Activated naive CD4-positive, alpha-beta T cell treated with anti-CD3 and anti-CD28 coated beads, Interleukin-2, amount 50 U/mL, for 16 hours (primary cell): ENCODE data around the gene JAKMIP3.
A peak's percentile ranks its signal among the peaks of the same experiment; 100 is the strongest.

Source experiments
- DNase-seq: peaks from one replicate; pipeline ENCODE4 v3.0.0-alpha.2; 2020

Gene JAKMIP3

DNA sequence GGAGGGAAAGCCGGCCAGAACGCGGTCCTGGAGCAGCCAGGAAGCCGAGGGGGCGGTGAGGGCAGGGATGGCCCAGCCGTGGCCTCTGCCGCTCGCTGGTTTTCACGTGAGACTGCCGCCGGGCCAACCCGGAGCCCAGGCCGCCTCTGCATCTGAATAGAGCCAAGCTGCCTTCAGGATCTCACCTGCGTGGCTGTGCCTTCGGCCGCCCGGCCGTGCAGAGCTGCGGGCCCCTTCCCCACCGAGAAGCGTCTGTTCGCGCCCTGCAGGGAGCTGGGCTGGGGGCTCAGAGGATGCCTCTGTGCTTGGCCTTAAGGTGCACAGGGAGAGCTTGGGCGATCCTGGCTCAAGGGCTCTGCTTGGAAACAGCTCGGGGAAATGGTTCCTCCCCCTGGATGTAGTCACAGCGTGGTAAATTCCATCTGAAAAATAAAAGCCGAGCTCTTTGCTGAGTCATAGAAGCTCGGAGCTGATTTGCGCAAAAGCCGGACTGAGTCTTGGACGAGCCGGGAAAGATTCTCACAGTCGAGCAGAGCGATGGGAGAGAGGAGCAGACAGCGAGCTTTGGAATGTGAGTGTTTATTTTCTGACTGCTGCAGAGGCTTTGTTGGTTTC, at the start of gene JAKMIP3:
TSS of gene JAKMIP3 (plus strand) at position 456 of the 615 bp plus-strand sequence. CDS start 38,863 bp downstream, outside the sequence.
- no peak for DNase-seq

DNA sequence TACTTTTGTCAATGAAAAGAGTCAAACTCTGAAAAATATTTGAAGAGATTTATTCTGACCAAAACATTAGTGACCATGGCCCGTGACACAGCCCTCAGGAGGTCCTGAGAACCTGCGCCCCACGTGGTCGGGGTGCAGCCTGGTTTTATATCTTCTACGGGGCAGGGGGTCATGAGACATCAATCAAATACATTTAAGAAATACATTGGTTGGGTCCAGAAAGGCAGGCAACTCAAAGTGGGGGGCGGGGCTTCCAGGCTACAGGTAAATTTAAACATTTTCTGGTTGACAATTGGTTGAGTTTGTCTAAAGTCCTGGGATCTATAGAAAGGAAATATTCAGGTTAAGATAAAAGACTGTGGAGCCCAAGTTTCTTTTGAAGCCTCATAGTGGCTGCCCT, 49.2 kb upstream of the JAKMIP3 start:
- no peak for DNase-seq

DNA sequence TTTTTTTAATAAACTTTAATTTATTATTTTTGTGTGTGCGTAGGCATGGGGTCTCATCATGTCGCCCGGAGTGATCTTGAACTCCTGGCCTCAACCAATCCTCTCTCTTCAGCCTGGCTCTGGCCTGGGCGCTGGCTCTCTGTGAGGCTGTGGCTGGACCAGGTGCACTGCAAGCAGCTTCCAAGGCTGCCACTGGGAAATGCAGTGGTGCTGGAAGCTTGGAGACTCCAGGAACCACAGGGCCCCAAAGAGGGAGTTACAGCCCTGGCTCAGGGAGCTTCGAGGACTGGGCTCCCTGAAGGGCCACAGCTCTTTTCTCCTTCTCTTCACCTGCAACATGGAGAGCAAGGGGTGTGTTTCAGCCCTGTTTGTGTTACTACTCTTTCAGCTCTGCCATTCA, 47.3 kb upstream of the JAKMIP3 start:
- no peak for DNase-seq

DNA sequence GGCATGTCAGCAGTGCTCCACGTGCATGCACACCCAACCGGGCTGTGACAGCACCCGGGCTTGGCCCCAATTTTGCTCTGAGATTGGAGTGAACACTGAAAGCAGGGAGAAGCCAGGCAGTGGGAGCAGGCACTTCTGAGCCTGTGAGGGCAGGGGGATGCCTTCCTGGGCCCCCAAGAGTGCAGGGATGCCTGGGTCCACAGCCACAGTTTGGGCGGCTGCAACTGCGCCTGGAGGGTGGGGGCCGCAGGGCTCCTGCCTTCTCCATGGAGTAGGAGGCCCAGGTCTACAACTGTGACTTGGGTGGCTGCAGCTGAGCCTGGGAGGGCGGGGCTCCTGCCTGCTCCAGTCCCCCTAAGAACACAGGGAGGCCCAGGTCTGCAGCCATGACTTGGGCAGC, 46.4 kb upstream of the JAKMIP3 start:
- no peak for DNase-seq

DNA sequence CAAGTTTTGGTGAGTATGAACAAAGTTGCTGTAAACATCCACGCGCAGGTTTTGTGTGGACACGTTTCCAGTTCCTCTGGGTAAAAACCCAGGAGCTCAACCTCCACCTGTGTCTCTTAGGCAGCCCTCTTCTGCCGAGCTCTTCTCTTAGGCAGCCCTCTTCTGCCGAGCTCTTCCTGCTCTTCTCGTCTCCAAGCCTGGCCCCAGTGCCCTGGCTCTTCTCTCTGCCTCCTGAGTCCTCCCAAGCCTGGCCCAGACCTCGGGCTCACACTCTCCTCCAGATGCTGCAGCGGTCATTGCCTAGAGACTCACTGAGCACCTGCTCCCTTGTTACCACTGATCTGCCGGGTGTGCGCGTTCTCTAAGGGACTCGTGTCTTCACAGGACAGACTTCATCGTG, 45.3 kb upstream of the JAKMIP3 start:
- DNase-seq: no peak

DNA sequence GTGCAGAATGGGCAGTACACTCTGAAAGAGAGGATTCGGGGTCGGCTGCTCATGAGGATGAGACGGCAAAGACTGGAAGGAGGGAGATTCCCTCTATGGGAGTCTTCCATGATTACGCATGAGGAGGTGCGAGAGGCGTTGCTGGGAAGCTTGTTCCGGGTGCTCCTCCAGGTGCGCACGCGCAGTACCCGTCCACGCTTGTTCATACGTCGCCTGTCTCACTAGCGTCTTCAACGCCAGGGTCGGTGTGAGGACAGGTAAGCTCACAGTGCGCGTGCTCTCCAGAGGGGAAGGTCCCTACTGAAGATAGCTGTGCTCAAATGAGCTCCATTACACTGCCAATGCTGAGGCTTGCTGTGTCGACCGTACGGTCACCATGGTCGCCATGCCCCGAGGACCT, 44.7 kb upstream of the JAKMIP3 start:
- DNase-seq: no peak

DNA sequence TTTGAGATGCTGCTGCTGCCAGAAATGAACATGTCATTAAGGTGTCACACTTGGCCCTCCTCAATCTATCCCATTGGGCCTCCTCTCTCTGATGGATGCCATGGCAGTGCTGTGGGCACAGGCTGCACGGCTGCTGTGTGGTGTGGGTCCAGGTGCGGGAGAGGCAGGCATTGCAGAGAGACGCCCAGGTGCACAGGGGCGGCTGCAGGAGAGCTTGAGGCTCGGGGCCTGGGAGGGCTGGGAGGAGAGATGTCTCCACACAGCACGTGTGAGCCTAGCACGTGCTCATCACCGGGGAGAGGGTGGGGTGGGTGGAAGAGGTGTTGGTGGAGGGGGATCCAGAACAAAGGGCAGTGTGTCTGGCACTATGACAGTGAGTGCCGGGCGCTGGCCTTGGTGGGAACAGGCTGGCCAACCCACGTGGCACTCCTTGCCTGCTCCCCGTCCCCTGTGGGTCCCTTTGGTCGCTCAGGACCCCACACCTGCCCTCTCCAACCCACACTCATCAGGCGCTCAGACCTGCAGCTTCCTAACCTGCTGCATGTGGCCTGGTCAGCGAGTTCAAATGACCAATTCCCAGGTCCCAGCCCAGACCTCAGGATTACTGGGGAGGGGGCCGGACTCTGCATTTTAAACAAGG, 44.1 kb upstream of the JAKMIP3 start:
- DNase-seq: no peak

DNA sequence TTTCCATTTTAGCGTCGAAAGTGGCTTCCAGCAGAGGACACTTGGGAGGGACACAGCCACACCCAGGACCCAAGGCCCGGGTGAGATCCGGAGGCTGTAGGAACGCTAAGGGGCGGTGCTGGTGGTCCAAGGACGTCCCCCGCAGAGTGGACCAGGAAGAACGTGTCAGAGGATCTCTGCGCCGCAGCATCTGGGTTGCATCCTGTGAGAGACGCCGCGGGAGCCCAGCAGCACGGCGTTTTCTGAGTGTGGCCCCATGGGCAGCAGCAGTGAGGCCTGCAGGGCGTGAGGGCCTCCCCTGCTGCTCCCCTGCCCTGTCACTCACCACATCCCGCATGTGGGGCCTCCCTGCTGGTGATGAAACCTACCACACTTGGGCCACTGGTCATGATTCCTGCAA, 43.5 kb upstream of the JAKMIP3 start:
- DNase-seq: no peak

DNA sequence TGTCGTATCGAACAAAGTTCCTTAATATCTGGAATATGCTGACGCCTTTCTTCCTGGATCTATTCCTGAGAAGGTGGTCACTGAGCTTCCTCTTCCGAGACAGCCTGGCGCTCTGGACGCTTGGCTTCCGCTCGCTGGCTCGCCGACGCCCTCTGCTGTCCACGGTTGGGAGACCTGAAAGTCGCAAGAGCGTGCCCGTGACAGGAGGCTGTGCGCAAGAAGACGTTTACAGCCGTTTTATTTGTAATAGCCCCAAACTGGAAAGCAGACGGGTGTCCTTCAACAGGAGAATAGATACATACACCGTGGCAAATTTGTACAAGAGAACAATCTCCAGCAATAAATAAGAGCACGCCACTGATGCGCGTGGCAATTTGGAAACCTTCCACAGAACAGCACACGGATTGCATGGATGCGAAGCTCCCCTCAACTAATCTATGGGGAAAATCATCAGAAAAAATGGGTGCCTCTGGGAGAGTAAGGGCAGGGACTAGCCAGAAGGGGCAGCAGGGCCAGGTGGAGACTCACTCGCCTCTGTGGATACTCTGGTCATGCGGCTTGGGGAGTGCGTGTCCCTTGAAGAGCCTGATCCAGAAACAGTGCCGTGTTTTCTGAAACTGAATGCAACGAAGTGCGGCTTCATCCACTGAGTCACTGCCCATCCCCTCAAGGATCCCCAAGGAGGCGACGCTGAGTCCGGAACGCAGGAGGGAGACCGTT, 42.5 kb upstream of the JAKMIP3 start:
- DNase-seq: peak; percentile 81

DNA sequence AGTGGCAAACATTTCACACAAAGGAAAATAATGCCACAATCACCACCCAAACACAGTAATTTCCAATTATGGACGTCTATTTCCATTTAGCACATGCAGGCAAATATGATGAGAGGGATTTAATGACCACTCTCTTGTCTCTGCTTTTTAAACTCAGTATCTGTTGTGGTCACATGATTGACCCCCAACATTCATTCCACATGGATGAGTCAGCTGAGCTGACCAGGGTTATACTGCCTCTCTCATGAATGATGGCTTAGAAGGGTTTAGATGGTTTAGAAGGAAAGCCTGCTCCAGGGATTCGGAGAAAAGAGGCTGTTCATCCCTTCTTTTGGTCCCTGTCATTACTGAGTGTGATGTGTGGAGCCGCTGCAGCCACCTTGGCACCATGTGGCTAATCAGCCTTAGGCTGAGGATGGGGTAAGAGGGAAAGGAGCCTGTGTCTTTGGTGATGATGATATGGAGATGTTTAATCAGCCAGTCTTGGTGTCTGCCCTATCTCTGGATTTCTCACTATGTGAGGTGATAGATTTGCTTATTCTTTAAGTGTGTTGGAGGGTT, 38.2 kb upstream of the JAKMIP3 start:
- no peak for DNase-seq

DNA sequence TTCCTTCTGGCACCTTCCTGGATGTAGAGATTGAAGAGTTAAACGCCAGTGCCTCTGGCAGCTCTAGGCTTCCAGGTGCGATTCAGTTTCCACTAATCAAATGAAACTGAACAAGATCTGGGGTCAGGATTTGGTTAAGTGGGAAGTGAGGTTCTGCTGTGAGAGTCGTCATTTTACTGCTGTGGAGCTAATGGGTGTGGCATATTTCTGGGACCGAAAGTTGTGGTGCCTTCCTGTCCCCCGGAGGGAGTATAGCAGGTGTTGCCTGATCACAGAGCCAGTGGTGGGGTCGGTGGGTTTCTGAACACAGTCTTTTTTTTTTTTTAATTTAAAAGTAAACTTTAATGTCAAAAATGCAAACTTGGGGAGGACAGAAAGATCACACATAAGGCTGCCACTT, 37.0 kb upstream of the JAKMIP3 start:
- no peak for DNase-seq

DNA sequence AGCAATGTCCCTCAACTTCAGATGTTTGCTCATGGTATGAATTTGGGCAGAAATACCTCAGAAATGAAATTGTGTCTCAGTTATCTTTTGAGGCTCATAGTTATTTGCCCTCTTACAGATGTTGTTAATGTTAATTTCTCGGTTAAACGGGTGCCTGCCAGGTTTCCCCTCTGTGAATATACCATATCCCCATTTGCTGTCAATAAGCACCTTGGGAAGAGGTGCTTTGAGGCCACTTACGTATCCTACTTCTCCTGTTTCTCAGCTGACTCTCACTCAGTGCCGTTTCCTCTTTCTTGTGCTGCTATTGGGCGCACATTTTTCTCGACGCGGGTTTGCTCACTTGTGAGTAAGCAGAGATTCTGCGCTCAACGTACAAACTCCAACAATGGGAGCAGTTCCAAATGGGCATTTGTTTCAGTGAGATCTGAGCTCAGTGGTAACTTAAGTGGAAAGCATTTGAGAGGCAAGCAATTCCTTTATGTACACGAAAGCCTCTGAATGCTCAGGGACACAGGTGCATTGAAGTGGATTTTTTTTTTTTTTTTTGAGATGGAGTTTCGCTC, 34.8 kb upstream of the JAKMIP3 start:
- DNase-seq: no peak

DNA sequence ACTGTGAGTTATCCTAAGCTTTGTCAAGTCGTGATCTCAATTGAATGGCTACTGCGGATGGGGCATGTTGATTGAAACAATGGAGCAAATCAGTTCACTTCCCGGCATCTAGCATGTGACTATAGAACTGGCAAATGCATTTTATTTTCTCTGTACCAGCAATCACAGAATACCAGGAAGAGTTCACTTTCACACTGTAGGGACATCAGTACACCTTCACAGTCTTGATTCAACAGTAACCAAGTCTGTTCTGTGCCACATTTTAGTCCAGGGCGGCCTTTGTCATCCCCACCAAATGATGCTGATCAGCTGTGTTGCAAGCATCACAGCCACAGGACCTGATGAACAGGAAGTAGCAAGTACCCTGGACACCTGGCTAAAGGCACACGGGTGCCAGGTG, 32.1 kb upstream of the JAKMIP3 start:
- DNase-seq: no peak

DNA sequence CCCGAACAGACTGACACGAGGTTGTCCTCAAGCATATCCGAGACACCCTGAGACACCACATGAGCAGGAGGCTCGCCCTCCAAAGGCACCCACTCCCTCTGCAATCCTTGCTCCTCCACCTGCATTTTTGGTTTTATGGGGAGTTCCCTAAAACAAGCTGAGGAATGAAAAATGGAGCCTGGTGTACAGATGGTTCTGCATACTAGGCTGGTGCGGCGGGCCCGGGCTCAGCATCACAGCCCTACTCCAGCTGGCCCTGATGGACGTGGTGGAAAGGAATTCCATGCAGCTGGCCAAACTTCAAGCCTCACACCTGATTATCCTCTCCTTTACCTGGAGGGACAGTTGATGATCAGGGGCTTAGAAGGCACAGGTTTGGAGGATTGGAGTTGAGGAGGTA, 30.3 kb upstream of the JAKMIP3 start:
- no peak for DNase-seq

DNA sequence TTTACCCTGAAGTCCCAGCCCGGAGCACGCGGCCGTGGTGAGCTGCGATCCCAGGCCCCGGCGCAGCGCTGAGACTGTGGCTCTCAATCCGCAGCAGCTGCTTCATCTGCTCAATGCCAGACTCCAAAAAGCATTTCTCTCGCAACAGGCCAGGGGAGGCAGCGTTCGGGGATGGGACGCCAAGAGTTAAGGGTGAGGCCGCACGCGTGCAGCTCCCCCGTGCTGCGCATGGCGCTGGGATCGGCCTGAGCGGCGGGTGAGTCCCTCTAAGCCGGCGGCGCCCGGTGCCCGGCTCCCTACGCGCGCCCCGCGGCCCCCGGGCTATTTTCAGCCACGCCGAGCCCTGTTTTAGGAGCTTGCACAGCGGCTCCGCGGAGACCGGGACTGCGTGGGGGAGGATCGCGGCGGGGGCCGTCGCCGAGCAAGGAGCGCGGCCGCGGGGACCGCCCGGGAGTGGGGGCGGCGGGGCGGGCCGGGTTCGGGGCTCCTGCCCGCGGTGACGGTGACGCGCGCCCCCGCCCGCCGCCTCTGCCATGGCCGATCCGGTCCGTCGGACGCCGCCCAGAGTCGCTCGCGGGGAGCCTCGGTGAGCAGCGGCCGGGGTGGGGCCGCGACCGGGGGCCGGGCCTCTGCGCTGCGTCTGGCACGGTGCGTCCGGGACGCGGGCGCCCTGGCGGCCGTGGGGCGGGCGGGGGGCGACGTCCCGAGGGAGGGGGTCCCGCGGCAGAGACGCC, 29.4 kb upstream of the JAKMIP3 start:
- DNase-seq: no peak

DNA sequence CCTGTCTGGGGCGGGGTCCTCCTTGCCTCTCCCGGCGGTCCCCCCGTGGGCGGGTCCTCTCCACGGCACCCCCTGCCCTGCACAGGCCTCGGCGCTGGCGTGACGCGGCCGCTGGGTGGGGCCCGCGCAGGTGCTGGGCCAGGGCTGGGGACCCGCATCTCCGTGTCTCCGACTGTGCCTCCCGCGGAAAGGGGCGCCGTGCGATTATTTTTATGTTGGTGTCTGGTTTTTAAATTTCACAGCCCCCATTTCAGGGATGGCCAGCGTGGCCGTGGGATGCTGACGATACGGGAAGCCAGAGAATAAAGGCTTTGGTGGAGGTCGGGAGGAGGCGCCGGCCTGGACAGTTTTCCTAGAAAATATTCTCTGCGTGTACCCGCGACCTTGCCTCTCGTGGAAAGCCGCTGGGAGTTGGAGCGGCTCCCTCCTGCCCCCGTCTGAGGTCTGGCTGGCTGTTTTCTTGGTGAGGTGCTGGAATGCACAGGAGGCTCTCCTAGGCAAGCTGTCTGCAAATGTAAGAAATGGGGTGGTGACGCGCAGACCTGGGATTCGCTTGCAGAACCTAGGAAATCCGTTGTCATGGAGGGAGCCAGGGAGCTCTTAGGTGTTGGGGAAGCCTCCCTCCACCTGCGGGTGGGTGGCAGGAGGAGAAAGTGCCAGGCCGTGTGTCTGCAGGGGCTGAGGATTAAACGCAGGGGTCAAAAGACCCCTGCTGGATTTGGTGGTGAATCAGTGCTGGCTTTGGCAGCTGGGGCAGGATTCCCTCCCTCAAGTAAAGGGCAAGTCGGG, 28.7 kb upstream of the JAKMIP3 start:
- DNase-seq: no peak

DNA sequence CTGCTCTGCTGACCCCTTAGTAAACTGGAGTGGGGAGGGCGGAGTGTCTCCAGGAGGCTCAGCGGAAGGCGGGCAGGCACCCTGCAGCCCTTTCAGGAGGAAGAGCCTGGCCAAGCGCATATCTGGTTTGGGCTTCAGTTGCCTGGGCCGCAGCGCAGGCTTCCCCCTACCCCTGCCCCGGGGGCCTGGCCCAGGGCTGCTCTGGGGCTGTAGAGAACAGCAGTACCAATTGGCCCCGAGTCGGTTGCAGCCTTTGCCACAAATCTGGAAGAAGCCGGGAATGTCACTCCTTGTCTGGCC, 28.1 kb upstream of the JAKMIP3 start:
- DNase-seq: no peak

DNA sequence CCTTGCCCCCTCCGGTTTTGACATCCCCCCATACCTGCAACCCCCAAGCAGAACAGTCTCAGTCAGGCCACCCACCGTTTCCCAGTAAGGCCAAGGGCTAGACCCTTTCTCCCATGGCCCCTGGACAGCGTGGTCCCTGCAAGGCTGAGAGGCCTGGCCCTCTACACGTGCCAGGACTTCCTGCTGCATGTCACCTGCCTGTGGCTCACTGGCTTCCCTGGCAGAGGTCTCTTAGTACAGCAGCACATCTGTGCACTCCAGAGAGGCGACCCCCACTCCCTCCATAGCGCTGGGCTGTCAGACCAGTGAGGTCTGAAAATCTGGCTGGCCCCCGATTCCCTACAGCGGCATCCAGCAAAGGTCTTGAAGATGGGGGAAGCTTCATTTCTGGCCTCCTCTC, 26.4 kb upstream of the JAKMIP3 start:
- DNase-seq: no peak

DNA sequence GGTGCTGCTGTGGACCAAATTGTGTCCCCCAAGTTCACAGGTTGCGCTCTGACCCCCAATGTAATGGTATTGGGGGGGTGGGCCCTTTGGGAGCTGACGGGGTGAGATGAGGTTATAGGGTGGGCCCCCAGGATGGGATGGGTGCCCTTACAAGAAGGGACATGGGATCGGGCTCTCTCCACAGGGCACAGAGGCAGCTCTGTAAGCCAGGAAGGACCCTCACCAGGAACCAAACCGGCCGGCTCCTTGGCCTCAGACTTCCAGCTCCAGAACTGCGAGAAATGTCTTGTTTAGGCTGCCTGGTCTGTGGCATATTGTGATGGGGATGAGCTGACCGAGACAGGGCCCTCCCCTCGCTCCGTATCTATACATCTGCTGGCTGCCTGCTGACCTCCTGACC, 25.7 kb upstream of the JAKMIP3 start:
- DNase-seq: no peak

DNA sequence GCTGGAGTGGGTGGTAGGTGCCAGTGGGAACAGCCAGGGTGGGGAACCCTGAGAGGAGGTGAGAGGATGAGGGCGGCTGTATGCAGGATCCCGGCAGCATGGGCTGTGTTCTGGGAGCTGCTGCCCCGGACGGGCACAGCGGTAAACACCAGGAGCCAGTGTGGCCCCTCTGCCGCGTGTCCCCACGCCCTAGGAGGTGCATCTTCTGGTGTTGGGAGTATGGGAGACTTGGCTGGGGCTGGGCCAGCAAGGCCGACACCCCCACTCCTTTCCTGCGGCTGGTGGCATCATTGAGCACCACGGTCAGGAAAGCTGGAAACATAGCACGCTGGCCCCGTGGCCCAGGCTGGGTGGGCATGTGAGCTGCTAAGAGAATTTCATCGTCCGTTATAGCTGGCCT, 24.4 kb upstream of the JAKMIP3 start:
- no peak for DNase-seq

DNA sequence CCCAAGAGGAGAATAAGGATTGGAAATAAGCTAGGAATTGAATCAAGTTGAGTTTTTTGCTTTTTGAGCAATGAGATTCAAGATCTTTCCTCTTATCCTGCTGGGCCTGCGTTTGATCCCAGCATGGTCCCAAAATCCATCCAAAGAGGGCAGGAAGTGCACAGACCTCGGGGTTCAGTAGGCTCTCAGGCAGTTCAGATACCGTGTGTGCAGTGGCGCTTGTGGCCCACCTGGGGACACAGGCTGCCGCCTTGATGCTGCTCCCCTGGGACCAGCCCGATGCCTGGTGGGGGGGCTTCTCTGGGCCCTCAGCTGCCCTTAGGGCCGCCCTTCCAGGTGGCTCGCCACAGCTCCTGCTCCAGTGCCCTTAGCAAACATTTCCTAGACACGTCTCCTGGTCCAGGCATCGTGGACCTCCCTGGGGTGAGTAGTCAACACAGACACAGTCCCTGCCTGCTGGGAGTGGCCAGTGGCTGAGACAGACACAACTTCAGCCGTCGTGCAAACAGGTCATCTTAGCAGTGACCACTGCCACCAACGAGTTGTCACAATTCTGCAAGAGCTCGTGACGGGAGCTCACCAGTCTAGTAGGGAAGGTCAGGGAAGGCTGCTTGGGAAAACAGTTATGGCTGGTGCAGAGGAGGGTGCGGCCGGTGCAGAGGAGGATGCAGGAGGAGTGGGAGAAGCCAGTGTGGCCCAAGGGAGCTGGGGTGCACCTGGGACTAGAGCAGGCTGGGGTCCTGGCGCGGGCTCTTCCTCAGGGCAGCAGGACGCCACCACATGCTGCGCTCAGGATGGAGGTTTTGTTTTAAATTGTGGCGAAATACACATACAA, 21.7 kb upstream of the JAKMIP3 start:
- no peak for DNase-seq

DNA sequence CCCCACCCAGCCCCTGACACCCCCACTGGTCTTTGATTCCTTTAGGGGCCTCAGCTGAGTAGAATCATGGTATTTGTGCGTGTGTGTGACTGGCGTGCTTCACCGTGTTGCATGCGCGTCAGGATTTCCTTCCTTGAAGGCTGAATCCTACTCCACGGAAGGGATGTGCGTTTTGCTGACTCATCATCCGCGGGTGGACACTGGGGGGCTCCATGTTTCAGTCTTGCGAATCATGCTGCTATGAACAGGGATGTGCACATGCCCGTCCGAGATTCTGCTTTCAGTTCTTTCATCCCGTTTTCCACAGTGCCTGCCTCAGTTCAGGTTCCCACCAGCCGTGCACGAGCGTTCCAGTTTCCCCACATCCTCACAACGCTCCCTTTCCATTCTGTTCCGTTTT, 20.9 kb upstream of the JAKMIP3 start:
- no peak for DNase-seq
